Stimulated activated CD4-positive, alpha-beta T cell treated with anti-CD3 and anti-CD28 coated beads, Interleukin-12 subunit alpha, Interleukin-12 subunit beta, amount 100 ng/mL, for 48 hours (primary cell): Measurements from ENCODE around the gene PTPRJ.

ENCODE experiments used
- DNase-seq, 3 donors: peaks; one replicate each; pipeline ENCODE4 v3.0.0-alpha.2; 2020; ENCODE audit warnings: low read depth in 2 of 3, low spot score in 1 of 3

The PTPRJ gene

GRCh38 chr11:48091426-48092102 is 111.2 kb downstream of the PTPRJ start:
- no peak for DNase-seq

GRCh38 chr11:48093323-48093722 is 113.0 kb downstream of the PTPRJ start:
- DNase-seq: no peak

GRCh38 chr11:48093795-48094642 is 113.7 kb downstream of the PTPRJ start:
- DNase-seq: no peak

GRCh38 chr11:48094643-48095339 is 114.4 kb downstream of the PTPRJ start:
- DNase-seq: no peak

GRCh38 chr11:48095779-48096470 is 115.6 kb downstream of the PTPRJ start:
- DNase-seq: no peak

- no peak for DNase-seq
Observed at GRCh38 chr11:48096588-48097525, 116.5 kb downstream of the PTPRJ start.

GRCh38 chr11:48098024-48098423 is 117.7 kb downstream of the PTPRJ start:
- DNase-seq: no peak

- no peak for DNase-seq
Observed at GRCh38 chr11:48099916-48100446, 119.6 kb downstream of the PTPRJ start.

GRCh38 chr11:48101044-48101733 is 120.8 kb downstream of the PTPRJ start:
- DNase-seq: no peak

GRCh38 chr11:48101958-48102357 is 121.6 kb downstream of the PTPRJ start:
- DNase-seq: no peak

- DNase-seq: no peak
Observed at GRCh38 chr11:48103621-48104567, 123.5 kb downstream of the PTPRJ start.

- no peak for DNase-seq
Observed at GRCh38 chr11:48104568-48104924, 124.2 kb downstream of the PTPRJ start.

GRCh38 chr11:48105096-48105990 is 125.0 kb downstream of the PTPRJ start:
- DNase-seq: no peak

- DNase-seq: no peak
Observed at GRCh38 chr11:48106166-48106565, 125.8 kb downstream of the PTPRJ start.

- peak; percentile 44 to 50 (median 46) for DNase-seq
Observed at GRCh38 chr11:48107188-48107704, 126.9 kb downstream of the PTPRJ start.

GRCh38 chr11:48108231-48109045 is 128.1 kb downstream of the PTPRJ start:
- DNase-seq: no peak
